Activated CD8-positive, alpha-beta memory T cell treated with anti-CD3 and anti-CD28 coated beads, Interleukin-2, amount 50 U/mL, for 24 hours (primary cell): ENCODE measurements around the gene GALK2.
"Not testable (repeated sequence)": the region's sequence is repeated elsewhere in the genome, so short reads cannot be mapped to it uniquely, and the experiment has no call there.

Experiments
- DNase-seq: peaks from one replicate; pipeline ENCODE4 v3.0.0-alpha.2; 2020; ENCODE audit errors: extremely low read depth

GALK2 gene

GRCh38 chr15:49339656-49340055 is 169.6 kb downstream of the GALK2 start:
- no peak for DNase-seq

DNA sequence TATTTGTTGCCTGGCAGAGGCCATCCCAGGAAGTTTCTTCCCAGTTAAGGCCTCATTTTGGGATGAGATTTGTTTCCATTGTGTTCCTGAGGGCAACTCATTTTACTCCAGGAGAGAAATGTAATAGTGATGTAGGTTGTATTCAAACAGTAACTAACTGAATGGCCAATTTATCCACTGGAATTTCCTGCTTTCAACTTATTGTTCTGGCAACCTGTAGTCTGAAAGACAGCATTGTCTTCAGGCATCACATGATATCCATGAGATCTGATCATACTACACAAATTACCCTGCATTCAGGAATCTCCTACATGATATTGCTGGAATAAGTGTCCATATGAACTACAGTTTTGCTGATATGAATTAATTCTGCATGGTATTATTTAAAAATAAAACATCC is 173.5 kb downstream of the GALK2 start:
- DNase-seq = no peak

GRCh38 chr15:49354439-49354838 is 184.4 kb downstream of the GALK2 start:
- DNase-seq = not testable (repeated sequence)

GRCh38 chr15:49361370-49361769 is 191.3 kb downstream of the GALK2 start:
- DNase-seq = no peak

GRCh38 chr15:49366496-49366895 is 196.4 kb downstream of the GALK2 start:
- DNase-seq = no peak

GRCh38 chr15:49370782-49371181 is 200.7 kb downstream of the GALK2 start:
- DNase-seq = no peak

- no peak for DNase-seq
Measured at GRCh38 chr15:49372366-49372765, 202.3 kb downstream of the GALK2 start.

- no peak for DNase-seq
Measured at GRCh38 chr15:49379996-49380395, 209.9 kb downstream of the GALK2 start.

- DNase-seq = no peak
Measured at GRCh38 chr15:49380912-49381311, 210.9 kb downstream of the GALK2 start.
